GM10847 (cell line): Measurements from ENCODE around the gene ZNF717.
"Not testable (repeated sequence)": the region's sequence is repeated elsewhere in the genome, so short reads cannot be mapped to it uniquely, and the experiment has no call there.

ENCODE experiments used
- POLR2A ChIP-seq: IDR thresholded peaks from 2 replicates; pipeline ENCODE4 v1.6.1; 2011; ENCODE audit not compliant: insufficient read length; ENCODE audit errors: extremely low read depth

Gene ZNF717

GRCh38 chr3:75785081-75785755 is at the start of gene ZNF717:
Gene ZNF717, minus strand, starts transcription at chr3:75785549. Its CDS starts 2,187 bp downstream, at chr3:75783362.
- not testable (repeated sequence) for TF ChIP-seq POLR2A

DNA sequence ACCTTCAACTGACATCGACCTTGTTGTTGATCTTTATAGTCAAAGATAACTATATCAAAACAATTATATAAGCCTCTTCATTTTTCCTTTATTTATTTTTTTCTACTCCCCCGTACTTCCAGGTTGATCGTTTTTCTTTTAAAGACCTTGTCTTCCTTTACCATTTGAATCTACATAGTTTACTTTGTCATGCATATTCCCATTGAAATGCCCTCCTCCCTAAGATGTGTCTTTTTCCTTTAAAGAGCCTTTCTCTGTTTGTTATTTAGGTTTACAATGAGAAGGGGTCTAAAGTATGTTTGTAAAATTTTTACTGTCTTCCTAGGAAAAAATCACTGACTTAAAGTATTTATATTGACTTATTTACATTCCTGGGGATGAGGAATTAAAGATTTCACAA is 29.4 kb upstream of the ZNF717 start:
- no peak for TF ChIP-seq POLR2A

DNA sequence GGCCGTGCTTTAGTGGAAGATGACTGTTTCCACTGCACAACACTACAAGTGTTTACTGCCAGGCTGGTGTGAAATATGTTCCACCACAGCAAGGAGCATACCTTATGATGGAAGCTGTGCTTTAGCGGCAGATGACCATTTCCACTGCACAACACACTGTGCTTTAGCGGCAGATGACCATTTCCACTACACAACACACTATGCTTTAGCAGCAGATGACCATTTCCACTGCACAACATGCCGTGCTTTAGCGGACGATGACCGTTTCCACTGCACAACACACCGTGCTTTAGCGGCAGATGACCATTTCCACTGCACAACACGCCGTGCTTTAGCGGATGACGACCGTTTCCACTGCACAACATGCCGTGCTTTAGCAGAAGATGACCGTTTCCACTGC is 2.8 kb downstream of the ZNF717 start:
- TF ChIP-seq POLR2A = no peak

GRCh38 chr3:75781079-75781745 is 4.1 kb downstream of the ZNF717 start:
- TF ChIP-seq POLR2A = no peak

GRCh38 chr3:75768303-75769017 is 16.9 kb downstream of the ZNF717 start:
- no peak for TF ChIP-seq POLR2A

DNA sequence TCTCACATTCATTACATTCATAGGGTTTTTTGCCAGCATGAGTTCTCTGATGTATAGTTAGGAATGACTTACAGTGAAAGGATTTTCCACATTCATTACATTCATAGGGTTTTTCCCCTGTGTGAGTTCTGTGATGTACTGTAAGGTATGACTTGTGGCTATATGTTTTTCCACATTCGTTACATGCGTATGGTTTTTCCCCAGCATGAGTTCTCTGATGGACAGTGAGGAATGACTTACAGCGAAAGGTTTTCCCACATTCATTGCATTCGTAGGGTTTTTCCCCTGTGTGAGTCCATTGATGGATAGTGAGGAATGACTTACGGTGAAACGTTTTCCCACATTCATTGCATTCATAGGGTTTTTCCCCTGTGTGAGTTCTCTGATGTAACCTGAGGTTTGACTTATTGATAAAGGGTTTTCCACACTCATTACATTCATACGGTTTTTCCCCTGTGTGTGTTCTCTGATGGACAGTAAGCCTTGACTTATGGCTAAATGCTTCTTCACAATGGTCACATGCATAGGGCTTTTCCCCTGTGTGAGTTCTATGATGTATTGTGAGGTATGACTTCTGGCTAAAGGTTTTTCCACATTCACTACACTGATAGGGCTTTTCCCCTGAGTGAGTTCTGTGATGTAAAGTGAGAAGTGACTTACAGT is 47.4 kb downstream of the ZNF717 start:
- TF ChIP-seq POLR2A = no peak

GRCh38 chr3:75727985-75728384 is 57.4 kb downstream of the ZNF717 start:
- TF ChIP-seq POLR2A = no peak

GRCh38 chr3:75692061-75692460 is 93.3 kb downstream of the ZNF717 start:
- no peak for TF ChIP-seq POLR2A

DNA sequence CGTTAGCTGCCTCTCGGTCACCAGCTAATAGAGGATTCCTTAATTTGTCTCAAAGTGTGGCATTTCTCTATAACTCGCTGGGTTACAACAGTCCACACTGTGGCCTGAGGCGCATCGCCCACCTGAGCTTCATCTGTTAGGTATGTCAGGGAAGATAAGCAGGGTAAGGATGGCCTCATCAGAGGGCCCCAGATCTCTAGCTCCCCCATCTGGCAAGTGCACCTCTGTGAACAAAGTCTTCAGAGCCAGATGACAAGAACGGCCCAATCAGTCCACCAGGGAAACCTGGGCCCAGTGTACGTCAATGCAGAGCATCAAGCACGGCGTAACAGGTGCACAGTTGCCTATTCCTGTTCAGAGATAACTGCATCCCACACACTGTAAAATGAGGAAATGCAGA is 98.0 kb downstream of the ZNF717 start:
- TF ChIP-seq POLR2A = no peak
